Gastroesophageal sphincter (tissue), 3 donors: Measurements from ENCODE around the gene APOL6.

Source experiments
- CTCF ChIP-seq, 4 experiments: fragments of 200-600 bp in 2 of 4; fragments of 450-650 bp in 2 of 4; sonication (generic) in 1 of 4; IDR thresholded peaks; one replicate each; pipeline ENCODE4 v1.5.1; 2017 to 2019; ENCODE audit warnings: antibody characterized with exemption in 4 of 4, mild to moderate bottlenecking in 2 of 4, moderate library complexity in 2 of 4
- POLR2A ChIP-seq, 2 donors: fragments of 450-650 bp; IDR thresholded peaks; one replicate each; pipeline ENCODE4 v1.6.1; 2017; ENCODE audit warnings: antibody characterized with exemption in 2 of 2, mild to moderate bottlenecking in 2 of 2, moderate library complexity in 1 of 2
- POLR2AphosphoS5 ChIP-seq: sonication (generic); formaldehyde crosslinking; IDR thresholded peaks from one replicate; pipeline ENCODE4 v1.6.1; 2017; ENCODE audit warnings: antibody characterized with exemption

DNA sequence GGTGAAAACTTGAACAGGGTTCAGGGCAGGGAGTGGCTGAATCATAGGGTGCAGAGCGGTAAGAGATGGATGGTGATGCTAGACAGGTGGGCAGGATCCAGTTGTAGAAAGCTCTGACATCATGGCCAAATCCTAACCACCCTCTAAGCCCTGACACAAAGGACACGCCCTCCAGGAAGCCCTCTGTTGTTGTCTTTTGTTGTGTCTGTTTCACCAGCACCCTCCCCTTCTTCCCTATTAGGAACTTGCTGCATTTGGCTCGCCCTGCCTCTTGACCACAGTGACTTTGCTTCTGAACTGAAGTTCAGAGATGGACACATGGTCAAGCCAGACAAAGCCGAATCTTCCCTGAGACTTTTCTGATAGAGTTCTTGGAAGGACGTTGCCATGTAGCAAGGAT lies 14.2 kb upstream of the APOL6 start:
- no peak for TF ChIP-seq CTCF (IDR thresholded peaks at IDR 0.05)
- no peak for TF ChIP-seq POLR2A (IDR thresholded peaks at IDR 0.05)
- no peak for TF ChIP-seq POLR2AphosphoS5
